ENCODE measurements around the gene RBKS. TPM values are rescaled to one million over a fixed set of nuclear protein-coding genes. Genes with fewer than 3 reads are reported as not detected.

RBKS gene
- total RNA-seq, 4 donors from 2014 or later = 6.9 to 10.6 (median 8.1) TPM

DNA sequence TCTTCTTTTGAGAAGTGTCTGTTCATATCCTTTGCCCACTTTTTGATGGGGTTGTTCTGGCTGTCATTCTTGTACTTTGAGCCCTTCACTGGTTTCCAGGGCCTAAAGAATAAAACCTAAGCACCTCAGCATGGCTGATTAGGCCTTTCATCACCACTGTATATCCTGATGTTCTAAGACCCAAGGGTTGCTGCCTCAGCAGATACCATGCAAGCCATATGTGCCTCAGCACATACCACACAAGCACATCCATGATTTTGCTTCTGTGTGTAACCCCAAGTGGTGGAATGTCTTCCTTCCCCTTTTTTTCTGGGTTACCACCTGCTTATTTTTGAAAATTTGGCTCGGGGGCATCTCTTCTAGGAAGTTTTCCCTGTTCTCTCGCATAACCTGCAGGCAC is 11.4 kb downstream of the RBKS start:
- Histone ChIP-seq H3K9me3 (no peaks in the 10 kb centered on the region), H3K4me3 (replicated peaks in 1 of 3) (no peak overlapping the region), H3K4me1 (no peaks in the 10 kb centered on the region), H3K27me3 (no peaks in the 10 kb centered on the region), H3K27ac (no peak overlapping the region), H3K36me3 (no peaks in the 10 kb centered on the region)
- intact Hi-C loops (cut with DNase I) = no loop called here
- TF ChIP-seq CTCF (IDR thresholded peaks at IDR 0.05) = no peak
- TF ChIP-seq POLR2A (IDR thresholded peaks at IDR 0.05) = no peak
- DNase-seq = no peak
- 82 to 91% methylated on average over 2 of the region's 2 CpGs for WGBS, 2 donors

GRCh38 chr2:27875089-27875881 is 14.9 kb downstream of the RBKS start:
- DNase-seq = no peak
- 82 to 83% methylated on average over 9 of the region's 9 CpGs for WGBS, 2 donors
- Histone ChIP-seq H3K4me3 (replicated peaks in 1 of 3) (no peak overlapping the region), H3K27ac (no peak overlapping the region), H3K36me3 (no peaks in the 10 kb centered on the region), H3K9me3 (no peaks in the 10 kb centered on the region), H3K4me1 (no peaks in the 10 kb centered on the region), H3K27me3 (no peaks in the 10 kb centered on the region)
- intact Hi-C loops (cut with DNase I) = no loop called here
- TF ChIP-seq CTCF (IDR thresholded peaks at IDR 0.05) (no peak), POLR2A (IDR thresholded peaks at IDR 0.05) (no peak)

GRCh38 chr2:27873091-27873490 is 17.1 kb downstream of the RBKS start:
- no peaks in the 10 kb centered on the region for H3K9me3 ChIP-seq
- H3K27me3 ChIP-seq = no peaks in the 10 kb centered on the region
- intact Hi-C loops (cut with DNase I) = no loop called here
- no peak overlapping the region for H3K27ac ChIP-seq
- TF ChIP-seq POLR2A (IDR thresholded peaks at IDR 0.05) (no peak), CTCF (IDR thresholded peaks at IDR 0.05) (no peak)
- no peaks in the 10 kb centered on the region for H3K36me3 ChIP-seq
- H3K4me1 ChIP-seq = no peaks in the 10 kb centered on the region
- 82 to 86% methylated on average over 1 of the region's 1 CpG for WGBS, 2 donors
- DNase-seq = no peak
- no peak overlapping the region for H3K4me3 ChIP-seq (replicated peaks in 1 of 3)

DNA sequence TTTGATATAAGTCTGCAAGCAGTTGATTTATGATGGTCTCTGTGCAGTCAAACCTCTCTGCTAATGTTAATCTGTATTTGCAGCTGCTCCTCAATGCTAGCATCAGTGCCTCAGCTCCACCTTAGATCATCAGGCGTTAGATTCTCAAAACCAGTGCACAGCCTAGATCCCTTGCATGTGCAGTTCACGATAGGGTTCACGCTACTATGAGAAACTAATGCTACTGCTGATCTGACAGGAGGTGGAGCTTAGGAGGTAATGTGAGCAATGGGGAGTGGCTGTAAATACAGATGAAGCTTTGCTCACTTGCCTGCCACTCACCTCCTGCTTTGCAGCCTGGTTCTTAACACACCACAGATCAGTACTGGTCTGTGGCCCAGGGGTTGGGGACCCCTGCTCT is 18.4 kb downstream of the RBKS start:
- Histone ChIP-seq H3K36me3 (no peaks in the 10 kb centered on the region), H3K9me3 (no peaks in the 10 kb centered on the region), H3K27me3 (no peaks in the 10 kb centered on the region), H3K4me1 (no peaks in the 10 kb centered on the region), H3K4me3 (replicated peaks in 1 of 3) (no peak overlapping the region), H3K27ac (no peak overlapping the region)
- TF ChIP-seq POLR2A (IDR thresholded peaks at IDR 0.05) (no peak), CTCF (IDR thresholded peaks at IDR 0.05) (no peak)
- no peak for DNase-seq
- intact Hi-C loops (cut with DNase I) = no loop called here
- WGBS, 2 donors = 95 to 100% methylated on average over 3 of the region's 3 CpGs

- H3K27me3 ChIP-seq = no peaks in the 10 kb centered on the region
- no peaks in the 10 kb centered on the region for H3K9me3 ChIP-seq
- WGBS, 2 donors = 100% methylated on average over 3 of the region's 3 CpGs
- no peak for DNase-seq
- no peaks in the 10 kb centered on the region for H3K4me1 ChIP-seq
- H3K36me3 ChIP-seq = no peaks in the 10 kb centered on the region
- no peak overlapping the region for H3K27ac ChIP-seq
- H3K4me3 ChIP-seq (replicated peaks in 1 of 3) = no peak overlapping the region
- TF ChIP-seq POLR2A (IDR thresholded peaks at IDR 0.05) (no peak), CTCF (IDR thresholded peaks at IDR 0.05) (no peak)
- intact Hi-C loops (cut with DNase I) = no loop called here
These were observed 19.5 kb downstream of the RBKS start for GRCh38 chr2:27870724-27871123.

Measured in thyroid gland (tissue), 4 donors.